Measurements from ENCODE around the gene INO80B. TPM values are rescaled to one million over a fixed set of nuclear protein-coding genes. Genes with fewer than 3 reads are reported as not detected.

INO80B gene
- total RNA-seq, 4 donors from 2014 or later = 5.4 to 41.9 (median 20.3) TPM

GRCh38 chr2:74423231-74424095 lies 31.4 kb upstream of the INO80B start:
- Histone ChIP-seq H3K36me3 (peaks cover 1 to 37% (median 1%) of the 10 kb centered on the region in 3 donors), H3K27ac (no peak overlapping the region), H3K27me3 (peaks cover 0 to 4% (median 0%) of the 10 kb centered on the region in 4 donors), H3K9me3 (no peaks in the 10 kb centered on the region), H3K4me3 (no peak overlapping the region), H3K4me1 (peaks cover 8 to 31% (median 8%) of the 10 kb centered on the region in 3 donors)
- WGBS, 2 donors = 71 to 83% methylated on average over 7 to 8 of the region's 9 CpGs
- intact Hi-C loops (cut with DNase I) = no loop called here
- DNase-seq = no peak
- TF ChIP-seq, protein P1, sequence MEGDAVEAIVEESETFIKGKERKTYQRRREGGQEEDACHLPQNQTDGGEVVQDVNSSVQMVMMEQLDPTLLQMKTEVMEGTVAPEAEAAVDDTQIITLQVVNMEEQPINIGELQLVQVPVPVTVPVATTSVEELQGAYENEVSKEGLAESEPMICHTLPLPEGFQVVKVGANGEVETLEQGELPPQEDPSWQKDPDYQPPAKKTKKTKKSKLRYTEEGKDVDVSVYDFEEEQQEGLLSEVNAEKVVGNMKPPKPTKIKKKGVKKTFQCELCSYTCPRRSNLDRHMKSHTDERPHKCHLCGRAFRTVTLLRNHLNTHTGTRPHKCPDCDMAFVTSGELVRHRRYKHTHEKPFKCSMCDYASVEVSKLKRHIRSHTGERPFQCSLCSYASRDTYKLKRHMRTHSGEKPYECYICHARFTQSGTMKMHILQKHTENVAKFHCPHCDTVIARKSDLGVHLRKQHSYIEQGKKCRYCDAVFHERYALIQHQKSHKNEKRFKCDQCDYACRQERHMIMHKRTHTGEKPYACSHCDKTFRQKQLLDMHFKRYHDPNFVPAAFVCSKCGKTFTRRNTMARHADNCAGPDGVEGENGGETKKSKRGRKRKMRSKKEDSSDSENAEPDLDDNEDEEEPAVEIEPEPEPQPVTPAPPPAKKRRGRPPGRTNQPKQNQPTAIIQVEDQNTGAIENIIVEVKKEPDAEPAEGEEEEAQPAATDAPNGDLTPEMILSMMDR (IDR thresholded peaks at IDR 0.05) = no peak
- TF ChIP-seq POLR2A (IDR thresholded peaks at IDR 0.05) = no peak

DNA sequence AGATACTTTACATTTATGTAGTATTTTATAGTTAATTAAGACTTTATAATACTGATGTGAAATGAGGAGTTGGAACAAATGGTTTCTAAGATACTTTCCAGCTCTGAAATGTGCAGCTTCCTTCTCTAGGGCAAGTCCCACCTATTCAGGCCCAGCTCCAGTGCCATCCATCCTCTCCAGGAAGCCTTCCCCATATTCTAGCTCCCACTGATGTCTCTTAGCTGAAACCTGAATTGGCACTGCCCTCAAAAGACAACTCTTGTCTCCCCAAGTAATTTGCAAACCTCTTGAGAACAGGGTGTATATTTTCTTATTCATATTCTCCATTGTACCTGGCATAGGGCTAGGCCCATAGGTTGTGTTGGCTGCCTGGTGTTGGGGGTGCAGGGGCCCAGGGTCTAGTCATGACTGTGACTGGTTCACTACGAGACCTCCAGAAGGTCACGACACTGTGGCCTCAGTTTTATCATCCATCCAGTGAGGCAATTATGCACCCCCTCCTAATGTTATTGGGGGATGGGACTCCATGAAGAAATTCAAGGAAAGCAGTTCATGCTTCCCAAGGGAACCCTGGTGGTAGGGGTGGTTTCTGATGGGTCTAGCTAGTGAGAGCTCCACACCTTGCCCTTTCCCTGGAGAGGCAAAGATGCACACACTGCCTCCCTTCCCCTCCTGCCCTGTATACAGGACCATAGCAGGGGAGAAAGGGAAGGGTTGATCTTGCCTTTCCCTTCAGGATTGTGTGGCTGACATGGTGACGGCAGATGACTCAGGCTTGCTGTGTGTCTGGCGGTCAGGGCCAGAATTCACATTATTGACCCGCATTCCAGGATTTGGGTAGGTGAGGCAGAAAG lies 30.5 kb upstream of the INO80B start:
- intact Hi-C loops (cut with DNase I) = no loop called here
- peaks cover 8 to 31% (median 8%) of the 10 kb centered on the region in 3 donors for H3K4me1 ChIP-seq
- no peak overlapping the region for H3K27ac ChIP-seq
- H3K4me3 ChIP-seq = no peak overlapping the region
- DNase-seq = no peak
- TF ChIP-seq, protein P1 (IDR thresholded peaks at IDR 0.05) = no peak
- TF ChIP-seq POLR2A (IDR thresholded peaks at IDR 0.05) = no peak
- 40 to 73% methylated on average over 1 to 3 of the region's 5 CpGs for WGBS, 2 donors
- peaks cover 7 to 46% (median 8%) of the 10 kb centered on the region in 3 donors for H3K36me3 ChIP-seq
- peaks cover 0 to 4% (median 0%) of the 10 kb centered on the region in 4 donors for H3K27me3 ChIP-seq
- H3K9me3 ChIP-seq = no peaks in the 10 kb centered on the region

- Histone ChIP-seq H3K27ac (no peak overlapping the region), H3K4me3 (no peak overlapping the region), H3K9me3 (no peaks in the 10 kb centered on the region), H3K27me3 (peaks cover 0 to 4% (median 0%) of the 10 kb centered on the region in 4 donors), H3K36me3 (peaks cover 8 to 53% (median 11%) of the 10 kb centered on the region in 3 donors), H3K4me1 (peaks cover 8 to 31% (median 8%) of the 10 kb centered on the region in 3 donors)
- TF ChIP-seq, protein P1 (IDR thresholded peaks at IDR 0.05) = no peak
- no peak for TF ChIP-seq POLR2A (IDR thresholded peaks at IDR 0.05)
- no peak for DNase-seq
- WGBS, 2 donors = 73 to 85% methylated on average over 4 to 5 of the region's 5 CpGs
- intact Hi-C loops (cut with DNase I) = no loop called here
These were observed 29.9 kb upstream of the INO80B start for GRCh38 chr2:74424995-74425406.

- intact Hi-C loops (cut with DNase I) = no loop called here
- H3K27ac ChIP-seq = no peak overlapping the region
- no peaks in the 10 kb centered on the region for H3K9me3 ChIP-seq
- WGBS, 2 donors = 31 to 69% methylated on average over 3 to 6 of the region's 7 CpGs
- TF ChIP-seq POLR2A (IDR thresholded peaks at IDR 0.05) = no peak
- TF ChIP-seq, protein P1 (IDR thresholded peaks at IDR 0.05) = no peak
- no peak for DNase-seq
- H3K4me3 ChIP-seq = no peak overlapping the region
- H3K36me3 ChIP-seq = peaks cover 8 to 58% (median 11%) of the 10 kb centered on the region in 3 donors
- peaks cover 8 to 30% (median 8%) of the 10 kb centered on the region in 3 donors for H3K4me1 ChIP-seq
- H3K27me3 ChIP-seq = peaks cover 0 to 4% (median 0%) of the 10 kb centered on the region in 4 donors
These were observed 29.4 kb upstream of the INO80B start for GRCh38 chr2:74425523-74425922.
